ENCODE measurements around the gene ATP6V1C2. TPM values are rescaled to one million over a fixed set of nuclear protein-coding genes. Genes with fewer than 3 reads are reported as not detected.
"Not testable (repeated sequence)": the region's sequence is repeated elsewhere in the genome, so short reads cannot be mapped to it uniquely, and the experiment has no call there.

The ATP6V1C2 gene
- total and polyA plus RNA-seq, 8 donors, result 0.10 to 4.0 (median 2.6) TPM

- Histone ChIP-seq H3K36me3 (peaks cover 0 to 71% of the 10 kb centered on the region in 2 donors), H3K27me3 (no peaks in the 10 kb centered on the region), H3K27ac (no peak overlapping the region), H3K9me3 (no peaks in the 10 kb centered on the region), H3K4me1 (no peaks in the 10 kb centered on the region), H3K4me3 (no peak overlapping the region)
- ATAC-seq (no peak), DNase-seq (peak in 1 of 4 donors; percentile 65)
- intact Hi-C loops (cut with DNase I), result no loop called here
- TF ChIP-seq CTCF (IDR thresholded peaks at IDR 0.05), result no peak
Measured at GRCh38 chr2:10778724-10779115, 57.3 kb downstream of the ATP6V1C2 start.

GRCh38 chr2:10779776-10780490 is 58.5 kb downstream of the ATP6V1C2 start:
- no peak overlapping the region for H3K27ac ChIP-seq
- peak in 1 of 4 donors; percentile 54 for DNase-seq
- intact Hi-C loops (cut with DNase I), result no loop called here
- H3K4me3 ChIP-seq, result no peak overlapping the region
- H3K36me3 ChIP-seq, result peaks cover 0 to 83% of the 10 kb centered on the region in 2 donors
- no peak for TF ChIP-seq CTCF (IDR thresholded peaks at IDR 0.05)
- no peak for ATAC-seq
- no peaks in the 10 kb centered on the region for H3K4me1 ChIP-seq
- H3K27me3 ChIP-seq, result no peaks in the 10 kb centered on the region
- H3K9me3 ChIP-seq, result no peaks in the 10 kb centered on the region

DNA sequence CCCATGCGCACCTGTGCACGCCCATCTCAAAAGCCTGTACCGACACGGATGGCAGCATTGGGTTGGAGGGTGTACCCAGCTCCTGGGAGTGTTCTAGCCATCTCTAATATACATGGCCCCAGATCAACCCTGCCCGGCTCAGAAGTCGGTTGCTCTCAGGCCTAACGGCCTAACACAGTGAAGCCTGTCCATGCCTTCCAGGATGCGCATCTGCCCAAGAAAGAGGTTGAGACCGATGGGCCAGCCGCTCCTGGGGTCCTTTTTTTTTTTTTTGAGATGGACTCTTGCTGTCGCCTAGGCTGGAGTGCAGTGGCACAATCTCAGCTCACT is 59.0 kb downstream of the ATP6V1C2 start:
- no peak for TF ChIP-seq CTCF (IDR thresholded peaks at IDR 0.05)
- DNase-seq, result no peak
- Histone ChIP-seq H3K4me3 (no peak overlapping the region), H3K9me3 (no peaks in the 10 kb centered on the region), H3K36me3 (peaks cover 0 to 89% of the 10 kb centered on the region in 2 donors), H3K4me1 (no peaks in the 10 kb centered on the region), H3K27ac (no peak overlapping the region), H3K27me3 (no peaks in the 10 kb centered on the region)
- intact Hi-C loops (cut with DNase I), result no loop called here
- no peak for ATAC-seq

GRCh38 chr2:10780821-10781220 is 59.4 kb downstream of the ATP6V1C2 start:
- H3K9me3 ChIP-seq; H3K27me3 ChIP-seq; intact Hi-C loops (cut with DNase I); ATAC-seq; H3K4me1 ChIP-seq; H3K27ac ChIP-seq; H3K4me3 ChIP-seq: not testable (repeated sequence)
- peak in 1 of 4 donors; percentile 62 for DNase-seq
- peaks cover 0 to 92% of the 10 kb centered on the region in 2 donors for H3K36me3 ChIP-seq

DNA sequence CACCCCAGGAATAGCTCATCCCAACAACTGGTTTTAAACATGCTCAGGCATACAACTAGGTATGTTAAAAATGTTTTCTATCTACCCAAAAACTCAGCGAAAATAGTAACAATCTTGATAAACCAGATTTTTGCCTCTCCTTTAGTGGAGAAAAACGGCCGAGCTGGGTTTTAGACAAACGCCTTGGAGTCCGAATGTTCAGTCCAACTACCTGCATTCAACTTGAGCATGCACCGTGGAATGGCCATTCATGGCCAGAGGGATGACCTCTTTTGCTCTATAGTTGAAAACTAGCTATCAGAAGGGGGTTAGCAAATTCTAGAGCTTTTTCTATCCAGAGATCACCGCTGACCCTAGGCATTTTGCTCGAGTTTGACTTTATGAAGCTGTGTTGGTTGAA is 60.3 kb downstream of the ATP6V1C2 start:
- H3K4me3 ChIP-seq, result no peak overlapping the region
- ATAC-seq (no peak), DNase-seq (no peak)
- H3K9me3 ChIP-seq, result no peaks in the 10 kb centered on the region
- no peak overlapping the region for H3K27ac ChIP-seq
- no peaks in the 10 kb centered on the region for H3K4me1 ChIP-seq
- H3K36me3 ChIP-seq, result peaks cover 0 to 98% of the 10 kb centered on the region in 2 donors
- TF ChIP-seq CTCF (IDR thresholded peaks at IDR 0.05), result no peak
- H3K27me3 ChIP-seq, result no peaks in the 10 kb centered on the region
- intact Hi-C loops (cut with DNase I), result no loop called here

DNA sequence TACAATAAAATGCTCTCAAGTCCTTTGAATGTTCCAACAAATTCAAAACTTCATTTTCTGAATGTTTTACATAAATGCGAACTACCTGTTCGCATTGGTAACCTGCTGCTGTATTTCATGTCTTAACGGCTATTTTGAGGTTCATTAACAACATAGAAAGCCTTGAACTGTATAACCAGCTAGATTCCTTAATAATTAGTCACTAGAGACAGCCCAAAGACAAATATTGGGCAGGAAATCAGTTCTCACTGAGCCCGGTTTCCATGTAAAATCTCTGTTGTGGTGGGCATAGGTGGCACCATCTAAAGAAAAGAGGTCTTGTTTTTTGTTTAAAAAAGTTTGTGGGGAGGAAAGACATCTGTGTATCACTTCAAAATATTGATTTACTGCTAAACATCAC is 62.0 kb downstream of the ATP6V1C2 start:
- no peak for ATAC-seq
- intact Hi-C loops (cut with DNase I), result no loop called here
- no peak for DNase-seq
- H3K27me3 ChIP-seq, result no peaks in the 10 kb centered on the region
- no peak overlapping the region for H3K4me3 ChIP-seq
- TF ChIP-seq CTCF (IDR thresholded peaks at IDR 0.05), result no peak
- H3K9me3 ChIP-seq, result no peaks in the 10 kb centered on the region
- no peak overlapping the region for H3K27ac ChIP-seq
- peaks cover 0 to 100% of the 10 kb centered on the region in 2 donors for H3K36me3 ChIP-seq
- H3K4me1 ChIP-seq, result no peaks in the 10 kb centered on the region
